NCI-H345 treated with DMSO at 0.1 percent for 48 hours (cell line): ENCODE results near the gene ZNF525.
"Not testable (repeated sequence)": the region's sequence is repeated elsewhere in the genome, so short reads cannot be mapped to it uniquely, and the experiment has no call there.

Source experiments
- DNase-seq: peaks from one replicate; lab custom pipeline; 2025; ENCODE audit not compliant: unreplicated experiment; lab: John Stamatoyannopoulos, UW

The ZNF525 gene

GRCh38 chr19:53394974-53395839, 29.7 kb downstream of the ZNF525 start, which contains the start of gene ZNF765:
ZNF765 (plus strand) TSS chr19:53395149; CDS start chr19:53398016, 2,867 bp downstream.
- DNase-seq: peak; percentile 37

DNA sequence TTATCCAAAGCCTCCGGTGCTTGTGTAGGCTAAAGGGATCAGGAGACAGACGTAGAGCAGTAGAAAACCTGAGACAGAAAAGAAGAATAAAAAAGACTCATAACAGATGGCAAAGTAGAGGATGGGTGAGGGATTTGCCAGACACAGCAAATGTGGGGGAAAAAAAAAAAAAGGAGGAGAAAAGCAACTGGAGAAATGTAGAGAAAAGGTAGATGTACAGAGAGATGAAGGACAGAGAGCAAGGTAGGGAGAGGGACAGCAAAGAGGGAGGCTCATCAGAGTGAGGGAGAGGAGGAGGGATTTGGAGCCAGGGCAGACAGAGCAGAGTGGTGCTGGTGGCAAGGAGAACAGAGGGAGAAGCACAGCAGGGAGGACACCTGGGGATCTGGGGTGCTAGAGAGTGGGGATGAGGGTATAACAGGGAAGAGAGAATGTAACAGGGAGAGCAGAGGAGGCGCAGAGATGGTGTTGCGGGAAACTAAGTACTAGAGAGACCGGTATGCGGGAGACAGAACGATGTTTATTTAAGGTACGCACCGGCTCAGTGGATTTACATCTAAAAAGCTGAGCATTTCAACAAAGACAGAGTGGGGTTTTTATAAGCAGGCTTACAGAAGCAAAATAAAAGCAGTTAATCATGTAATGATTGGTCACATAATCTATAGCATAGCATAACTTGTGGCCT, 30.5 kb downstream of the ZNF525 start:
- not testable (repeated sequence) for DNase-seq

DNA sequence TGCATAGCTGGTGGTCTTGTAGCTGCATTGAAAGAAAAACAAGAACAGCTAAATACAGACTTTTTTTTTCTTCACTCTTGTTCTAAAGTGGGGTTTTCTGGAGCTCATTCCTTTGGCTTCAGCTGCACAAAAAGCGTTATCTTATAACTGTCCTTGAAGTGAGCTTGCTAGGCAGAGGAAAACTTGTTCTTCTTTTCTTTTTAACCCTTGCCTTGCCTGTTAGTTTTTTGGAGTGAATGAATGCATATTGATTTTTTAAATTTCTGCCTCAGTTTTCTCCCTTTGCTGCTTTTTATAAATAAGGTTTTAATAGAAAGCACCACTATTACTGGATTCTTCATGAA, 31.0 kb downstream of the ZNF525 start:
- no peak for DNase-seq

- not testable (repeated sequence) for DNase-seq
Observed at GRCh38 chr19:53397918-53398317, 32.4 kb downstream of the ZNF525 start.

DNA sequence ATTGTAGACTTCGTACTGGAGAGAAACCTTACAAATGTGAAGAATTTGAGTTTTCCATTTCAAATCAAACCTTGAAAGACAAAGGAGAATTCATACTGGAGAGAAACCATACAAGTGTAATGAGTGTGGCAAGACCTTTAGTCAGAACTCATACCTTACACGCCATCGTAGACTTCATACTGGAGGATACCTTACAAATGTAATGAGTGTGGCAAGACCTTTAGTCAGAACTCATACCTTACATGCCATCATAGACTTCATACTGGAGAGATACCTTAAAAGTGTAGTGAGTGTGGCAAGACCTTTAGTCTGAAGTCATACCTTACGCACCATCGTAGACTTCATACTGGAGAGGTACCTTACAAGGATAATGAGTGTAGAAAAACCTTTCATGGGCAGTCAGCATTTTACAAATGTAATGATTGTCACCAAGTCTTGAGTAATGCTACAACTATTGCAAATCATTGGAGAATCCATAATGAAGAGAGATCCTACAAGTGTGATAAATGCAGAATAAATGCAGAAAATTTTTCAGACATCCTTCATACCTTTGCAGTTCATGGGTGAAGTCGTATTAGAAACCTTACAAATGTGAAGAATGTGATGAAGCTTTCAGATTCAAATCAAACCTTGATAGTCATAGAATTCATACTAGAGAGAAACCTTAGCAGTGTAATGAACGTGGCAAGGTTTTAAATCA, 44.1 kb downstream of the ZNF525 start:
- no peak for DNase-seq

GRCh38 chr19:53420520-53421315, 55.2 kb downstream of the ZNF525 start:
- DNase-seq: not testable (repeated sequence)

- peak; percentile 32 for DNase-seq
Observed at GRCh38 chr19:53422551-53422950, 57.0 kb downstream of the ZNF525 start.

GRCh38 chr19:53423074-53423473, 57.6 kb downstream of the ZNF525 start:
- DNase-seq: peak; percentile 0

GRCh38 chr19:53423680-53424079, 58.2 kb downstream of the ZNF525 start:
- DNase-seq: not testable (repeated sequence)

- peak; percentile 43 for DNase-seq
Observed at GRCh38 chr19:53424968-53425597, 59.6 kb downstream of the ZNF525 start.

DNA sequence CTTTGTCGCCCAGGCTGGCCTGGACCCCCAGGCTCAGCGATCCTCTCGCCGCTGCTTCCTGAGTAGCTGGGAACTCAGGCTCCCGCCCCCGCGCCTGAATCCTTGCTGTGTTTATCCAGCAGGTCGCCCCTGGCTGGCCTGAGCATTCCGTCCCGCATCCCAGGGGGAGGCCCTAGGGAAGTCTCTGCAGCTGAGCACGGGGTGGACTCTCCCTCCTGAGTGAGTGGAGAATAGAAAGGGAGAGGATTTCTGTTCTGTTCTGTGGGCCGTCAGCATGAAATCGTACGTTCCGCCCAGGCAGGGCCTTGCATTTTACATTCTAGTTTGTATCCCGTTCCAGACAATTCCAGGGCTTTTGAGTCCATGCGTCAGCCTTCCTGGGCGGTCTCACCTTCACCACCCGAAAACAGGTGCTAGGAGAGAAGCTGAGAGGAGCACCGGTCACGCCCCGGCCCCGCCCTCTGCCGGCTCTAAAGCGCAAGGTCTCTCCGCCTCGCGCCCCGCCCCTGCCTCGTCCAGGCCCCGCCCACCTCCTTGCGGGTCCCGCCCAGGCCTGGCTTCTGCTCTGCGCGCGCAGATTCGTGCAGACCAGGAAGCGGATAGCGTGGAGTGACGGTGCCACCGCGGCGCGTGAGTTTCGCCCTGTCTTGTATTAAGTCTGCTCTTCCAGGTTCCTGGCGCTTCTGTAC, 66.0 kb downstream of the ZNF525 start, which contains the start of gene ZNF761:
TSS of gene ZNF761 (plus strand) at position 586 of the 689 bp plus-strand sequence. CDS start 15,285 bp downstream, outside the sequence.
- peak; percentile 74 for DNase-seq

- no peak for DNase-seq
Observed at GRCh38 chr19:53432088-53432661, 66.7 kb downstream of the ZNF525 start.
